B cell (primary cell): ENCODE measurements around the gene GET4. TPM values are rescaled to one million over a fixed set of nuclear protein-coding genes. Genes with fewer than 3 reads are reported as not detected.

ENCODE experiments used
- ATAC-seq: fragments of 200-7000 bp; cut with Tn5 transposase; one replicate; pipeline ENCODE4 v1.10.0; 2021; ENCODE audit warnings: low read depth, mild to moderate bottlenecking, moderate number of reproducible peaks, moderate library complexity
- CTCF ChIA-PET: fragments of 350-600 bp; sonication (Branson Sonifier 250); formaldehyde crosslinking; loops from one replicate; lab custom pipeline; 2021; ENCODE audit warnings: antibody characterized with exemption, inconsistent platforms; lab: Charles Lee
- POLR2A ChIA-PET: fragments of 350-600 bp; sonication (Branson Sonifier 250); formaldehyde crosslinking; loops from one replicate; lab custom pipeline; 2021; ENCODE audit warnings: antibody characterized with exemption; lab: Charles Lee
- DNase-seq: peaks from one replicate; pipeline ENCODE4 v3.0.0; 2013
- H2AFZ ChIP-seq: 2 replicates; pipeline ENCODE4 v1.6.1; 2012; ENCODE audit warnings: mild to moderate bottlenecking, low read depth, low read length; ENCODE audit not compliant: insufficient read depth, poor library complexity, severe bottlenecking
- H3K27ac ChIP-seq, 2 donors: 1 replicate in 1 of 2; 2 replicates in 1 of 2; pipeline ENCODE4 v1.5.1; 2012 to 2013; ENCODE audit warnings: low read length in 2 of 2, mild to moderate bottlenecking in 2 of 2, moderate library complexity in 1 of 2
- H3K27me3 ChIP-seq, 4 experiments: fragments of 200-600 bp in 1 of 4; sonication (generic) in 1 of 4; replicated peaks in 1 of 4; 1 replicate in 2 of 4; 2 replicates in 2 of 4; pipeline versions ENCODE4 v1.6.1 to v1.7.0; 2013 to 2016; ENCODE audit warnings: low read length in 3 of 4, mild to moderate bottlenecking in 2 of 4, mixed read lengths in 1 of 4, moderate library complexity in 1 of 4; ENCODE audit not compliant: insufficient read depth in 4 of 4, control insufficient read depth in 3 of 4; ENCODE audit errors: control extremely low read depth in 1 of 4
- H3K36me3 ChIP-seq, 2 experiments: replicated peaks in 1 of 2; 1 replicate in 1 of 2; 2 replicates in 1 of 2; pipeline versions ENCODE4 v1.6.1 to v1.7.1; 2013; ENCODE audit warnings: low read length in 1 of 2; ENCODE audit not compliant: insufficient read depth in 2 of 2, control insufficient read depth in 1 of 2; ENCODE audit errors: control extremely low read depth in 1 of 2, extremely low read depth in 1 of 2
- H3K4me1 ChIP-seq, 2 donors: fragments of 200-600 bp in 1 of 2; sonication (generic) in 1 of 2; 1 replicate in 1 of 2; 2 replicates in 1 of 2; pipeline versions ENCODE4 v1.5.1 to v1.6.1; 2013 to 2017; ENCODE audit warnings: low read length in 2 of 2; ENCODE audit not compliant: control insufficient read depth in 2 of 2, insufficient read depth in 2 of 2
- H3K4me2 ChIP-seq: replicated peaks from 2 replicates; pipeline ENCODE3; 2012; ENCODE audit warnings: mild to moderate bottlenecking, low read depth, low read length; ENCODE audit not compliant: poor library complexity, severe bottlenecking
- H3K4me3 ChIP-seq, 5 experiments: fragments of 200-600 bp in 1 of 5; sonication (generic) in 1 of 5; 1 replicate in 3 of 5; 2 replicates in 2 of 5; pipeline versions ENCODE4 v1.5.1 to v1.7.0; 2011 to 2016; ENCODE audit warnings: low read length in 4 of 5, mild to moderate bottlenecking in 4 of 5, low read depth in 2 of 5, control low read depth in 1 of 5, moderate library complexity in 1 of 5; ENCODE audit not compliant: insufficient read depth in 1 of 5; ENCODE audit errors: control extremely low read depth in 1 of 5, extremely low read depth in 1 of 5
- H3K79me2 ChIP-seq: fragments of 200-600 bp; sonication (generic); one replicate; pipeline ENCODE4 v1.6.0; 2016; ENCODE audit warnings: low read length; ENCODE audit not compliant: control insufficient read depth, insufficient read depth
- H3K9ac ChIP-seq: fragments of 200-600 bp; sonication (generic); 2 replicates; pipeline ENCODE4 v1.6.1; 2017; ENCODE audit warnings: mild to moderate bottlenecking, low read length, moderate library complexity
- H3K9me3 ChIP-seq, 3 donors: one replicate each; pipeline versions ENCODE4 v1.6.1 to v1.7.1; 2013; ENCODE audit warnings: low read length in 2 of 3; ENCODE audit not compliant: control insufficient read depth in 2 of 3, insufficient read depth in 1 of 3; ENCODE audit errors: control extremely low read depth in 1 of 3
- H4K20me1 ChIP-seq: 2 replicates; pipeline ENCODE4 v1.6.0; 2012; ENCODE audit warnings: mild to moderate bottlenecking, low read length; ENCODE audit not compliant: insufficient read depth, control insufficient read depth, poor library complexity, severe bottlenecking
- H3K27ac Mint-ChIP-seq: one replicate; pipeline ENCODE4 v1.8.0; 2021; ENCODE audit warnings: mixed read lengths
- H3K27me3 Mint-ChIP-seq: one replicate; pipeline ENCODE4 v1.8.0; 2021; ENCODE audit warnings: mixed read lengths
- H3K4me1 Mint-ChIP-seq: one replicate; pipeline ENCODE4 v1.8.0; 2021; ENCODE audit warnings: mixed read lengths
- H3K4me3 Mint-ChIP-seq: one replicate; pipeline ENCODE4 v1.8.0; 2021; ENCODE audit warnings: mixed read lengths
- H3K9me3 Mint-ChIP-seq: one replicate; pipeline ENCODE4 v1.8.0; 2022; ENCODE audit warnings: mixed read lengths; ENCODE audit not compliant: insufficient read depth
- CTCF ChIP-seq: fragments of 200-600 bp; IDR thresholded peaks from one replicate; pipeline ENCODE4 v1.8.0; 2022; ENCODE audit warnings: antibody characterized with exemption, mild to moderate bottlenecking
- EZH2 ChIP-seq: IDR thresholded peaks from 2 replicates; pipeline ENCODE4 v1.6.1; 2012; ENCODE audit warnings: borderline replicate concordance, low read depth, mild to moderate bottlenecking, moderate library complexity, low read length; ENCODE audit not compliant: insufficient read depth, poor library complexity, severe bottlenecking
- WGBS: methylation state at CpG from one replicate; pipeline ENCODE4 v1.1.5; 2013; ENCODE audit warnings: missing lambda C conversion rate; ENCODE audit not compliant: insufficient coverage; 5-methylcytosine and 5-hydroxymethylcytosine counted together
- intact Hi-C: fragments of 100-400 bp; cut with micrococcal nuclease; formaldehyde crosslinking; loops from one replicate; pipeline ENCODE4 v1.10.0; 2022
- polyA plus RNA-seq: library from polyadenylated mRNA; depleted of rRNA; stranded (reverse); fragments of >200 nt; gene quantifications from 2 replicates; pipeline ENCODE4 v1.2.3, GENCODE V29; 2012
- total RNA-seq, 2 donors: library from RNA; stranded (reverse); fragments of 120-200 nt in 1 of 2; gene quantifications; 1 replicate in 1 of 2; 2 replicates in 1 of 2; pipeline versions ENCODE4 v1.2.3 to v1.2.4, GENCODE V29; 2013 to 2022

GET4 gene
- total and polyA plus RNA-seq, 2 donors (not counting 1 experiment from before 2014, with no cell fraction given), result 53.5 to 65.5 TPM

DNA sequence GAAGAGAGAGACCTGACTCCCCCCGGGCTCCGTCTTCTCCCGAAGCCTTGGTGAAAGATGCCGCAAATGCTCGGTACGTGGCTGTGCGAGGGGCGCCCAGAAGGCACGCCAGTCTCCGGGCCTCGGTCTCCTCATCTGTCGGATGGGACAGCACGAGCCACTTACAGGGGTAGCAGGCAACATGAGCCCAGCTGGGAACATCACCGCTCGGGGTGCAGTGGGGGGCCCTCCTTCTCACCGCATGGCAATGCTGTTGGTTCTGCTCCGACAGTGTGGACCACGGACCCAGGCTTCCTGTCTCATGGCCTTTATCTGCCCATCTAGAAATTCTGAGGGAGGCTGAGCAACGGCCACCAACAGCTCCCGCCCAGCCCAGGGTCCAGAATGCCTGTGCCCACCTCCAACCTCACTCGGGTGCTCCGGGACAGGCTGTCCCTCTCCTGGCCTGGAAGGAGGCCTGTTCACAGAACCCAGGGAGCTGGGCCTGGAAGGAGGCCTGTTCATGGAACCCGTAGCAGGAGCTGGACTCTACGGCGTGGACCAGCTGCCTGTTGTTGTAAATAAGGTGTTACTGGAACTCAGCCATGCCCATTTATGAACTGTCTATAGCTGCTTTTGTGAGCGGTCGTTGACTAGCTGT is 62.3 kb downstream of the GET4 start:
- H3K27me3 ChIP-seq, result no peaks in the 10 kb centered on the region
- CTCF ChIA-PET, result interaction anchor here (1.1 kb wide), 1 partner anchor 17 kb away, joined by 4 read pairs; no protein-coding TSS in a partner anchor
- no peak overlapping the region for H3K4me3 ChIP-seq
- DNase-seq (no peak), ATAC-seq (no peak)
- Mint-ChIP-seq H3K4me3 (no peak overlapping the region), H3K27me3 (peaks cover 13% of the 10 kb centered on the region), H3K4me1 (peaks cover 13% of the 10 kb centered on the region), H3K9me3 (peaks cover 10% of the 10 kb centered on the region), H3K27ac (no peak overlapping the region)
- WGBS, result 99% methylated on average over 27 of the region's 27 CpGs
- H3K27ac ChIP-seq, result no peak overlapping the region
- H3K9me3 ChIP-seq, result peaks cover 0 to 4% (median 2%) of the 10 kb centered on the region in 3 donors
- POLR2A ChIA-PET, result no interaction called here
- intact Hi-C loops, result no loop called here
- no peaks in the 10 kb centered on the region for H3K36me3 ChIP-seq
- H4K20me1 ChIP-seq, result no peaks in the 10 kb centered on the region
- no peak overlapping the region for H3K4me2 ChIP-seq
- no peak for TF ChIP-seq CTCF
- no peak for TF ChIP-seq EZH2
- H3K9ac ChIP-seq, result no peak overlapping the region
- no peaks in the 10 kb centered on the region for H3K79me2 ChIP-seq
- no peak overlapping the region for H2AFZ ChIP-seq
- peaks cover 0 to 7% of the 10 kb centered on the region in 2 donors for H3K4me1 ChIP-seq

GRCh38 chr7:939843-940242 is 63.5 kb downstream of the GET4 start:
- no peak for TF ChIP-seq CTCF
- no peak for TF ChIP-seq EZH2
- H4K20me1 ChIP-seq, result no peaks in the 10 kb centered on the region
- H3K27me3 ChIP-seq, result no peaks in the 10 kb centered on the region
- POLR2A ChIA-PET, result interaction anchor here (0.7 kb wide), 2 partner anchors 16 to 54 kb away, joined by 5 read pairs; no protein-coding TSS in a partner anchor
- no peak overlapping the region for H3K9ac ChIP-seq
- no peaks in the 10 kb centered on the region for H3K79me2 ChIP-seq
- ATAC-seq (no peak), DNase-seq (no peak)
- intact Hi-C loops, result no loop called here
- Mint-ChIP-seq H3K4me3 (no peak overlapping the region), H3K9me3 (peaks cover 10% of the 10 kb centered on the region), H3K27ac (no peak overlapping the region), H3K27me3 (peaks cover 13% of the 10 kb centered on the region), H3K4me1 (peaks cover 13% of the 10 kb centered on the region)
- no peak overlapping the region for H3K4me3 ChIP-seq
- peaks cover 0 to 4% (median 2%) of the 10 kb centered on the region in 3 donors for H3K9me3 ChIP-seq
- H3K36me3 ChIP-seq, result no peaks in the 10 kb centered on the region
- no peak overlapping the region for H2AFZ ChIP-seq
- CTCF ChIA-PET, result no interaction called here
- WGBS, result no CpG with 5 or more reads among the region's 4 CpGs
- no peak overlapping the region for H3K27ac ChIP-seq
- no peak overlapping the region for H3K4me2 ChIP-seq
- H3K4me1 ChIP-seq, result peaks cover 0 to 7% of the 10 kb centered on the region in 2 donors
